Endodermal cell (in vitro differentiated cells): ENCODE results near the gene UVRAG. TPM values are rescaled to one million over a fixed set of nuclear protein-coding genes. Genes with fewer than 3 reads are reported as not detected.

Experiments
- DNase-seq: peaks from one replicate; pipeline ENCODE4 v3.0.0-alpha.2; 2017
- H3K27ac ChIP-seq: 2 replicates; pipeline ENCODE4 v1.5.1; 2013; ENCODE audit warnings: mild to moderate bottlenecking, low read depth, low read length, moderate library complexity
- H3K27me3 ChIP-seq: 2 replicates; pipeline ENCODE4 v1.6.1; 2013; ENCODE audit warnings: mild to moderate bottlenecking, low read length, moderate library complexity; ENCODE audit not compliant: insufficient read depth, control insufficient read depth, poor library complexity, severe bottlenecking
- H3K36me3 ChIP-seq: 2 replicates; pipeline ENCODE4 v1.7.0; 2013; ENCODE audit warnings: mild to moderate bottlenecking, low read length, moderate library complexity; ENCODE audit not compliant: control insufficient read depth, insufficient read depth
- H3K4me1 ChIP-seq: one replicate; pipeline ENCODE4 v1.7.0; 2013; ENCODE audit warnings: low read length; ENCODE audit not compliant: control insufficient read depth, insufficient read depth
- H3K4me3 ChIP-seq: 2 replicates; pipeline ENCODE4 v1.5.1; 2013; ENCODE audit warnings: mild to moderate bottlenecking, low read length, moderate library complexity
- H3K9ac ChIP-seq: 2 replicates; pipeline ENCODE4 v1.6.1; 2013; ENCODE audit warnings: mild to moderate bottlenecking, low read length, moderate library complexity; ENCODE audit not compliant: poor library complexity, severe bottlenecking; ENCODE audit errors: extremely low read depth
- H3K9me3 ChIP-seq: 2 replicates; pipeline ENCODE4 v1.6.1; 2013; ENCODE audit warnings: mild to moderate bottlenecking, low read length, moderate library complexity; ENCODE audit not compliant: control insufficient read depth
- H3K27ac Mint-ChIP-seq: 2 replicates; pipeline ENCODE4 v1.8.0; 2020; ENCODE audit warnings: mixed read lengths
- H3K27me3 Mint-ChIP-seq: 2 replicates; pipeline ENCODE4 v1.8.0; 2021; ENCODE audit warnings: mild to moderate bottlenecking, mixed read lengths; ENCODE audit not compliant: insufficient read depth
- H3K36me3 Mint-ChIP-seq: 2 replicates; pipeline ENCODE4 v1.8.0; 2020; ENCODE audit warnings: low read depth, mixed read lengths
- H3K4me1 Mint-ChIP-seq: 2 replicates; pipeline ENCODE4 v1.8.0; 2020; ENCODE audit warnings: mixed read lengths
- H3K4me3 Mint-ChIP-seq: 2 replicates; pipeline ENCODE4 v1.8.0; 2020; ENCODE audit warnings: mild to moderate bottlenecking, moderate library complexity, mixed read lengths
- H3K9me3 Mint-ChIP-seq: 2 replicates; pipeline ENCODE4 v1.8.0; 2020; ENCODE audit warnings: mild to moderate bottlenecking, mixed read lengths
- CTCF ChIP-seq: fragments of 200-600 bp; sonication (generic); conservative IDR thresholded peaks from 2 replicates; pipeline ENCODE4 v1.5.0; 2021; ENCODE audit warnings: antibody characterized with exemption, mild to moderate bottlenecking
- WGBS, 2 experiments: methylation state at CpG; one replicate each; pipeline versions ENCODE4 v1.1.5 to v1.1.7; 2013; ENCODE audit warnings: missing lambda C conversion rate in 2 of 2, mixed read lengths in 1 of 2; ENCODE audit not compliant: insufficient coverage in 1 of 2, insufficient read length in 1 of 2; 5-methylcytosine and 5-hydroxymethylcytosine counted together
- total RNA-seq, 2 donors: library from RNA; stranded (reverse); fragmentation: NEBNext Ultra II Directional in 1 of 2; extraction: Animal tissue kit (Norgen Biotek cat#: 25700) in 1 of 2; gene quantifications; 2 replicates in 1 of 2; 3 replicates in 1 of 2; pipeline ENCODE4 v1.2.1, GENCODE V29; 2021

The UVRAG gene
- total RNA-seq, 2 donors from 2014 or later, result 19.7 to 34.9 TPM

GRCh38 chr11:75785187-75785586, 29.8 kb upstream of the UVRAG start:
- H3K27ac Mint-ChIP-seq, result no peak overlapping the region
- no peak overlapping the region for H3K9ac ChIP-seq
- no peaks in the 10 kb centered on the region for H3K36me3 ChIP-seq
- no peaks in the 10 kb centered on the region for H3K9me3 Mint-ChIP-seq
- no peaks in the 10 kb centered on the region for H3K4me1 ChIP-seq
- no peaks in the 10 kb centered on the region for H3K27me3 ChIP-seq
- DNase-seq, result no peak
- H3K4me3 Mint-ChIP-seq, result no peak overlapping the region
- no peak overlapping the region for H3K4me3 ChIP-seq
- 82 to 90% methylated on average over 2 to 4 of the region's 4 CpGs for WGBS, 2 experiments
- H3K9me3 ChIP-seq, result no peaks in the 10 kb centered on the region
- peaks cover 18% of the 10 kb centered on the region for H3K27me3 Mint-ChIP-seq
- no peak for TF ChIP-seq CTCF
- no peaks in the 10 kb centered on the region for H3K36me3 Mint-ChIP-seq
- H3K4me1 Mint-ChIP-seq, result peaks cover 13% of the 10 kb centered on the region
- no peak overlapping the region for H3K27ac ChIP-seq

- no peak for TF ChIP-seq CTCF
- Histone ChIP-seq H3K9ac (no peak overlapping the region), H3K27ac (no peak overlapping the region), H3K4me3 (no peak overlapping the region), H3K4me1 (no peaks in the 10 kb centered on the region), H3K27me3 (no peaks in the 10 kb centered on the region), H3K9me3 (no peaks in the 10 kb centered on the region), H3K36me3 (no peaks in the 10 kb centered on the region)
- 94% methylated on average over 5 to 8 of the region's 8 CpGs for WGBS, 2 experiments
- Mint-ChIP-seq H3K4me1 (peaks cover 13% of the 10 kb centered on the region), H3K27me3 (peaks cover 21% of the 10 kb centered on the region), H3K27ac (peak overlapping the region; percentile 21), H3K4me3 (no peak overlapping the region), H3K9me3 (no peaks in the 10 kb centered on the region), H3K36me3 (no peaks in the 10 kb centered on the region)
- no peak for DNase-seq
Measured at GRCh38 chr11:75786101-75786736, 28.8 kb upstream of the UVRAG start.

- H3K27ac Mint-ChIP-seq, result no peak overlapping the region
- no peaks in the 10 kb centered on the region for H3K9me3 Mint-ChIP-seq
- no peaks in the 10 kb centered on the region for H3K36me3 Mint-ChIP-seq
- H3K27me3 ChIP-seq, result no peaks in the 10 kb centered on the region
- H3K27me3 Mint-ChIP-seq, result peaks cover 11% of the 10 kb centered on the region
- no peak for TF ChIP-seq CTCF
- no peaks in the 10 kb centered on the region for H3K4me1 ChIP-seq
- no peak overlapping the region for H3K27ac ChIP-seq
- no peak overlapping the region for H3K4me3 Mint-ChIP-seq
- WGBS, 2 experiments, result 92 to 100% methylated on average over 3 of the region's 3 CpGs
- H3K4me1 Mint-ChIP-seq, result peaks cover 9% of the 10 kb centered on the region
- no peaks in the 10 kb centered on the region for H3K9me3 ChIP-seq
- no peak overlapping the region for H3K9ac ChIP-seq
- no peak for DNase-seq
- H3K36me3 ChIP-seq, result no peaks in the 10 kb centered on the region
- H3K4me3 ChIP-seq, result no peak overlapping the region
Measured at GRCh38 chr11:75789521-75789920, 25.5 kb upstream of the UVRAG start.
